Cardiac muscle cell (in vitro differentiated cells and primary cell): ENCODE data around the gene KIF26B. TPM values are rescaled to one million over a fixed set of nuclear protein-coding genes. Genes with fewer than 3 reads are reported as not detected.
A peak's percentile ranks its signal among the peaks of the same experiment; 100 is the strongest.

Source experiments
- DNase-seq, 2 donors: peaks; one replicate each; pipeline versions ENCODE4 v3.0.0 to v3.0.0-alpha.2; 2010 to 2017; ENCODE audit warnings: low read depth in 1 of 2, low spot score in 1 of 2
- H3K27ac ChIP-seq: fragments of 200-600 bp; sonication (generic); 2 replicates; pipeline ENCODE4 v1.5.1; 2016
- H3K27me3 ChIP-seq: fragments of 200-600 bp; sonication (generic); 2 replicates; pipeline ENCODE4 v1.6.0; 2016; ENCODE audit warnings: control low read depth
- H3K36me3 ChIP-seq: fragments of 200-600 bp; sonication (generic); 2 replicates; pipeline ENCODE4 v1.5.1; 2016; ENCODE audit warnings: control low read depth
- H3K4me1 ChIP-seq: fragments of 200-600 bp; sonication (generic); 2 replicates; pipeline ENCODE4 v1.8.1; 2017; ENCODE audit warnings: low read depth, mild to moderate bottlenecking, mixed run types
- H3K4me3 ChIP-seq: fragments of 200-600 bp; sonication (generic); 2 replicates; pipeline ENCODE4 v1.5.1; 2016; ENCODE audit warnings: mild to moderate bottlenecking
- H3K9me3 ChIP-seq: fragments of 200-600 bp; sonication (generic); 2 replicates; pipeline ENCODE4 v1.5.1; 2017; ENCODE audit warnings: low read depth, mild to moderate bottlenecking, control low read depth
- CTCF ChIP-seq: IDR thresholded peaks from 2 replicates; pipeline ENCODE4 v1.5.1; 2012; ENCODE audit warnings: low read depth, mild to moderate bottlenecking, low read length
- polyA plus RNA-seq: library from polyadenylated mRNA; unstranded; fragments of >200 nt; fragmentation: Nextera tagmentation; extraction: Ambion mirVana; gene quantifications from 2 replicates; pipeline ENCODE4 v1.2.1, GENCODE V29; 2016
- total RNA-seq: library from RNA; depleted of rRNA; stranded (reverse); fragments of >200 nt; gene quantifications from 2 replicates; pipeline ENCODE4 v1.2.3, GENCODE V29; 2016

The KIF26B gene
- total and polyA plus RNA-seq, 2 experiments from 2014 or later = 58.9 to 177 TPM

GRCh38 chr1:245306628-245307410 is 152.0 kb downstream of the KIF26B start:
- no peak for DNase-seq
- Histone ChIP-seq H3K4me3 (no peak overlapping the region), H3K27me3 (no peaks in the 10 kb centered on the region), H3K36me3 (no peaks in the 10 kb centered on the region), H3K4me1 (peaks cover 22% of the 10 kb centered on the region), H3K27ac (peak overlapping the region; percentile 43), H3K9me3 (no peaks in the 10 kb centered on the region)
- no peak for TF ChIP-seq CTCF

- no peak for TF ChIP-seq CTCF
- Histone ChIP-seq H3K27me3 (no peaks in the 10 kb centered on the region), H3K9me3 (no peaks in the 10 kb centered on the region), H3K27ac (peak overlapping the region; percentile 77), H3K4me3 (no peak overlapping the region), H3K4me1 (peaks cover 19% of the 10 kb centered on the region), H3K36me3 (no peaks in the 10 kb centered on the region)
- peak; percentile 59 to 70 for DNase-seq
Measured at GRCh38 chr1:245310571-245311531, 156.1 kb downstream of the KIF26B start.

GRCh38 chr1:245311887-245312536 is 157.2 kb downstream of the KIF26B start:
- no peak overlapping the region for H3K27ac ChIP-seq
- no peak for DNase-seq
- H3K27me3 ChIP-seq = no peaks in the 10 kb centered on the region
- H3K9me3 ChIP-seq = no peaks in the 10 kb centered on the region
- H3K4me3 ChIP-seq = no peak overlapping the region
- no peak for TF ChIP-seq CTCF
- no peaks in the 10 kb centered on the region for H3K36me3 ChIP-seq
- peaks cover 27% of the 10 kb centered on the region for H3K4me1 ChIP-seq

- peak overlapping the region; percentile 47 for H3K27ac ChIP-seq
- TF ChIP-seq CTCF = no peak
- no peaks in the 10 kb centered on the region for H3K36me3 ChIP-seq
- no peak for DNase-seq
- peaks cover 43% of the 10 kb centered on the region for H3K4me1 ChIP-seq
- no peaks in the 10 kb centered on the region for H3K9me3 ChIP-seq
- H3K4me3 ChIP-seq = no peak overlapping the region
- H3K27me3 ChIP-seq = no peaks in the 10 kb centered on the region
Measured at GRCh38 chr1:245313576-245313975, 158.8 kb downstream of the KIF26B start.

GRCh38 chr1:245316784-245317183 is 162.0 kb downstream of the KIF26B start:
- no peak for DNase-seq
- Histone ChIP-seq H3K4me1 (peaks cover 32% of the 10 kb centered on the region), H3K27ac (peak overlapping the region; percentile 90), H3K4me3 (no peak overlapping the region), H3K36me3 (no peaks in the 10 kb centered on the region), H3K9me3 (no peaks in the 10 kb centered on the region), H3K27me3 (no peaks in the 10 kb centered on the region)
- TF ChIP-seq CTCF = no peak
